Measurements from ENCODE around the gene RNPEPL1.

DNA sequence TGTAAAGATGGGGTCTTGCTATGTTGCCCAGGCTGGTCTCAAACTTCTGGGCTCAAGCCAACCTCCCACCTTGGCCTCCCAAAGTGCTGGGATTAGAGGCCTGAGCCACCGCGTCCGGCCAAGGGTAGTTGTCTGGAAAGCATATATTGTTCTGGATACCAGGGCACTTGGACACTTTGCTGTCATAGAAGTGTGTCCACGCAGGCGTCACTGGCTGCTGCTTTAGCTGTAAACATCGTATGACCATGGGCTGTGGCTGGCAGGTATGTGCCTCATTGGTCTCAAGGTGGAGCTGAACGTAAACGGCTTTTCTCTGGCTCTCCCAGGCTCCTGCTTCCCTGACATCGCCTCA, 53.8 kb downstream of the RNPEPL1 start:
- no peak for TF ChIP-seq SIN3A (IDR thresholded peaks at IDR 0.05; ENCODE audit: borderline replicate concordance, insufficient read depth, low read depth, low read length)
- TF ChIP-seq, protein P1, sequence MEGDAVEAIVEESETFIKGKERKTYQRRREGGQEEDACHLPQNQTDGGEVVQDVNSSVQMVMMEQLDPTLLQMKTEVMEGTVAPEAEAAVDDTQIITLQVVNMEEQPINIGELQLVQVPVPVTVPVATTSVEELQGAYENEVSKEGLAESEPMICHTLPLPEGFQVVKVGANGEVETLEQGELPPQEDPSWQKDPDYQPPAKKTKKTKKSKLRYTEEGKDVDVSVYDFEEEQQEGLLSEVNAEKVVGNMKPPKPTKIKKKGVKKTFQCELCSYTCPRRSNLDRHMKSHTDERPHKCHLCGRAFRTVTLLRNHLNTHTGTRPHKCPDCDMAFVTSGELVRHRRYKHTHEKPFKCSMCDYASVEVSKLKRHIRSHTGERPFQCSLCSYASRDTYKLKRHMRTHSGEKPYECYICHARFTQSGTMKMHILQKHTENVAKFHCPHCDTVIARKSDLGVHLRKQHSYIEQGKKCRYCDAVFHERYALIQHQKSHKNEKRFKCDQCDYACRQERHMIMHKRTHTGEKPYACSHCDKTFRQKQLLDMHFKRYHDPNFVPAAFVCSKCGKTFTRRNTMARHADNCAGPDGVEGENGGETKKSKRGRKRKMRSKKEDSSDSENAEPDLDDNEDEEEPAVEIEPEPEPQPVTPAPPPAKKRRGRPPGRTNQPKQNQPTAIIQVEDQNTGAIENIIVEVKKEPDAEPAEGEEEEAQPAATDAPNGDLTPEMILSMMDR (IDR thresholded peaks at IDR 0.05) = no peak
